Hepatocyte (in vitro differentiated cells): ENCODE measurements around the gene GCLM. TPM values are rescaled to one million over a fixed set of nuclear protein-coding genes. Genes with fewer than 3 reads are reported as not detected.
"Not testable (repeated sequence)": the region's sequence is repeated elsewhere in the genome, so short reads cannot be mapped to it uniquely, and the experiment has no call there.

Source experiments
- DNase-seq: peaks from one replicate; pipeline ENCODE4 v3.0.0-alpha.2; 2016; ENCODE audit warnings: low spot score
- H2AFZ ChIP-seq: fragments of 200-600 bp; sonication (generic); 2 replicates; pipeline ENCODE4 v1.6.0; 2016; ENCODE audit warnings: antibody characterized with exemption, mild to moderate bottlenecking
- H3K27ac ChIP-seq: fragments of 200-600 bp; sonication (generic); 2 replicates; pipeline ENCODE4 v1.5.1; 2016; ENCODE audit warnings: mild to moderate bottlenecking
- H3K27me3 ChIP-seq: fragments of 200-600 bp; sonication (generic); 2 replicates; pipeline ENCODE4 v1.6.1; 2016
- H3K36me3 ChIP-seq: fragments of 200-600 bp; sonication (generic); replicated peaks from 2 replicates; pipeline ENCODE4 v1.5.1; 2016; ENCODE audit warnings: low read depth; ENCODE audit not compliant: insufficient read depth
- H3K4me1 ChIP-seq: fragments of 200-600 bp; sonication (generic); 2 replicates; pipeline ENCODE4 v1.5.1; 2016; ENCODE audit warnings: mild to moderate bottlenecking, moderate library complexity; ENCODE audit not compliant: insufficient read depth
- H3K4me2 ChIP-seq: fragments of 200-600 bp; sonication (generic); 2 replicates; pipeline ENCODE4 v1.6.0; 2016
- H3K4me3 ChIP-seq: fragments of 200-600 bp; sonication (generic); 2 replicates; pipeline ENCODE4 v1.5.1; 2016; ENCODE audit warnings: mild to moderate bottlenecking
- H3K79me2 ChIP-seq: fragments of 200-600 bp; sonication (generic); 2 replicates; pipeline ENCODE4 v1.6.0; 2017; ENCODE audit warnings: mild to moderate bottlenecking
- H3K9me2 ChIP-seq: fragments of 200-600 bp; sonication (generic); replicated peaks from 2 replicates; pipeline ENCODE4 v1.6.0; 2017; ENCODE audit warnings: mild to moderate bottlenecking; ENCODE audit not compliant: insufficient read depth
- H3K9me3 ChIP-seq: fragments of 200-600 bp; sonication (generic); 2 replicates; pipeline ENCODE4 v1.5.1; 2016; ENCODE audit warnings: low read depth, mild to moderate bottlenecking
- H4K20me1 ChIP-seq: fragments of 200-600 bp; sonication (generic); 2 replicates; pipeline ENCODE4 v1.6.0; 2016; ENCODE audit warnings: mild to moderate bottlenecking; ENCODE audit not compliant: insufficient read depth, poor library complexity, severe bottlenecking
- CTCF ChIP-seq: fragments of 200-600 bp; sonication (generic); IDR thresholded peaks from 2 replicates; pipeline ENCODE4 v1.5.1; 2016; ENCODE audit warnings: antibody characterized with exemption, mild to moderate bottlenecking; ENCODE audit not compliant: poor library complexity
- EZH2 ChIP-seq: fragments of 200-600 bp; sonication (generic); IDR thresholded peaks from 2 replicates; pipeline ENCODE4 v1.6.1; 2016; ENCODE audit warnings: antibody characterized with exemption, mild to moderate bottlenecking, borderline replicate concordance
- EZH2phosphoT487 ChIP-seq: fragments of 200-600 bp; sonication (generic); IDR thresholded peaks from one replicate; pipeline ENCODE4 v1.6.1; 2018; ENCODE audit warnings: antibody characterized with exemption, mild to moderate bottlenecking, low read depth, moderate library complexity; ENCODE audit not compliant: unreplicated experiment, severe bottlenecking
- WGBS: methylation state at CpG from one replicate; pipeline ENCODE4 v1.1.6; 2016; ENCODE audit warnings: low lambda C conversion rate; ENCODE audit errors: missing lambda C conversion rate; 5-methylcytosine and 5-hydroxymethylcytosine counted together
- polyA plus RNA-seq: library from polyadenylated mRNA; unstranded; fragments of >200 nt; fragmentation: Nextera tagmentation; extraction: Ambion mirVana; gene quantifications from 2 replicates; pipeline ENCODE4 v1.2.1, GENCODE V29; 2016
- total RNA-seq: library from RNA; depleted of rRNA; stranded (reverse); fragments of >200 nt; gene quantifications from 2 replicates; pipeline ENCODE4 v1.2.3, GENCODE V29; 2014

The GCLM gene
- total and polyA plus RNA-seq, 2 experiments from 2014 or later = 10.7 to 15.3 TPM

DNA sequence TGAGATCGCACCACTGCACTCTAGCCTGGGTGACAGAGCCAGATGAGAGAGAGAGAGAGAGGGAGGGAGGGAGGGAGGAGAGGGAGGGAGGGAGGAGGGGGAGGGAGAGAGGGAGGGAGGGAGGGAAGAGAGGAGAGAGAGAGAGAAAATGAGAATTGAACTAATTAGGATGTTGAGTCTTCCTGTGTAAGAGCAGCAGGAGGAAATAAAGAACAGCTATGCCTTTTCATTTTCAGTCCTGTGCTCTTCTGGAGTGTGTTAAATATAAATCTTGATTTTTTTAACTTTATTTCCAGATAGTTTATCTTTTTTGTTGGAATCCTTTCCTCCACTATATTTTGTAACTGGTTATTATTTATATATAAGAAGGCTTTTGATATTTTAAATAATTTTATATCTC lies 57.4 kb downstream of the GCLM start:
- Histone ChIP-seq H3K4me2 (no peak overlapping the region), H3K36me3 (no peaks in the 10 kb centered on the region), H3K27me3 (no peaks in the 10 kb centered on the region), H3K27ac (no peak overlapping the region), H4K20me1 (no peaks in the 10 kb centered on the region), H3K9me2 (no peaks in the 10 kb centered on the region), H3K4me3 (no peak overlapping the region), H3K79me2 (no peaks in the 10 kb centered on the region), H3K4me1 (peaks cover 6% of the 10 kb centered on the region), H2AFZ (no peak overlapping the region), H3K9me3 (no peaks in the 10 kb centered on the region)
- TF ChIP-seq EZH2phosphoT487 (no peak), CTCF (no peak), EZH2 (no peak)
- WGBS = 79% methylated on average over 1 of the region's 1 CpG
- no peak for DNase-seq

DNA sequence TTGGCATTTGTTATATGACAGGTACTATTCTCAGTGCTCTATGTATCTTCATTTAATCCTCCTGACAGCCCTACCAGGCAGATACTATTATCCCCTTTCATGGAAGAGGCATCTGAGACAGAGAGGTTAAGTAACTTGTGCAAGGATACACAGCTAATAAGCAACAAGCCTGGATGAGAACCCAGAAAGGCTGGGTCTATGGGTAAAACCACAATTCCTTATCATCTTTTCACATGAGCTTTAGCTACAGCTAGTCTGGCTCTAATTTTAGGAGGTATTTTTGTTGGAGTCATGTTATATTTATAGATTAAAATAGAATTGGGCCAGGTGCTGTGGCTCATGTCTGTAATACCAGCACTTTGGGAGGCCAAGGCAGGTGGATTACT lies 57.9 kb downstream of the GCLM start:
- Histone ChIP-seq H3K79me2 (no peaks in the 10 kb centered on the region), H3K27ac (no peak overlapping the region), H2AFZ (no peak overlapping the region)

DNA sequence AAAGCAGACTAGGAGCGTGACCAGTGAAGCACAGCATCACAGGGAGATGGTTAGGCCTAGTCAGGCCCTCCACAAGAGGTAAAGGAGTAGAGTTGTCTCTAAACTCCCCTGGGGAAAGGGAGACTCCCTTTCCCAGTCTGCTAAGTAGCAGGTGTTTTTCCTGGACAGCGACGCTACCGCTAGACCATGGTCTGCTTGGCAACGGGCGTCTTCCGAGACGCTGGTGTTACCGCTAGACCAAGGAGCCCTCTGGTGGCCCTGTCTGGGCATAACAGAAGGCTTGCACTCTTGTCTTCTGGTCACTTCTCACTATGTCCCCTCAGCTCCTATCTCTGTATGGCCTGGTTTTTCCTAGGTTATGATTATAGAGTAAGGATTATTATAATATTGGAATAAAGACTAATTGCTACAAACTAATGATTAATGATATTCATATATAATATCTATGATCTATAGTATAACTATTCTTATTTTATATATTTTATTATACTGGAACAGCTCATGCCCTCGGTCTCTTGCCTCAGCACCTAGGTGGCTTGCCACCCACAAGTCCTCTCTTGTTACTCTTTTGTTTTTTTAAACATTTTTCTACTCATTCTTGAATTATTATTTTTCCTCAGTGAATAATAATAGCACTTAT lies 58.4 kb downstream of the GCLM start:
- not testable (repeated sequence) for H4K20me1 ChIP-seq, H3K4me2 ChIP-seq, H2AFZ ChIP-seq, H3K9me2 ChIP-seq, H3K9me3 ChIP-seq, H3K36me3 ChIP-seq, H3K27me3 ChIP-seq, H3K79me2 ChIP-seq, H3K4me1 ChIP-seq, H3K4me3 ChIP-seq, H3K27ac ChIP-seq
- DNase-seq = peak; percentile 37
- peak; percentile 39 for TF ChIP-seq CTCF
- 46% methylated on average over 10 of the region's 10 CpGs for WGBS

More for the DNA sequence above, 57.9 kb downstream of the GCLM start:
- Histone ChIP-seq H3K9me3 (no peaks in the 10 kb centered on the region), H3K4me1 (peaks cover 6% of the 10 kb centered on the region), H3K4me3 (no peak overlapping the region), H4K20me1 (no peaks in the 10 kb centered on the region), H3K4me2 (no peak overlapping the region), H3K9me2 (no peaks in the 10 kb centered on the region), H3K36me3 (no peaks in the 10 kb centered on the region), H3K27me3 (no peaks in the 10 kb centered on the region)
- no peak for TF ChIP-seq EZH2
- no peak for TF ChIP-seq EZH2phosphoT487
- TF ChIP-seq CTCF = no peak
- no peak for DNase-seq
